Liver (tissue), 9 donors: ENCODE data around the gene ANKRD61. TPM values are rescaled to one million over a fixed set of nuclear protein-coding genes. Genes with fewer than 3 reads are reported as not detected.

Source experiments
- DNase-seq: peaks from one replicate; pipeline ENCODE4 v3.0.0-alpha.2; 2017; ENCODE audit warnings: low spot score
- H3K27ac ChIP-seq, 2 donors: one replicate each; pipeline ENCODE4 v1.7.0; 2013; ENCODE audit warnings: inconsistent platforms in 2 of 2, low read length in 2 of 2, control low read depth in 1 of 2, low read depth in 1 of 2, mild to moderate bottlenecking in 1 of 2
- H3K27me3 ChIP-seq, 4 donors: one replicate each; pipeline versions ENCODE4 v1.6.1 to v1.7.0; 2013; ENCODE audit warnings: low read length in 3 of 4, inconsistent platforms in 1 of 4, mild to moderate bottlenecking in 1 of 4, moderate library complexity in 1 of 4; ENCODE audit not compliant: control insufficient read depth in 4 of 4, insufficient read depth in 4 of 4
- H3K36me3 ChIP-seq, 4 donors: one replicate each; pipeline versions ENCODE4 v1.6.1 to v1.7.0; 2013; ENCODE audit warnings: low read length in 3 of 4, mild to moderate bottlenecking in 3 of 4, low read depth in 1 of 4, moderate library complexity in 1 of 4; ENCODE audit not compliant: control insufficient read depth in 4 of 4, insufficient read depth in 3 of 4
- H3K4me1 ChIP-seq, 4 donors: one replicate each; pipeline versions ENCODE4 v1.6.1 to v1.7.0; 2013; ENCODE audit warnings: low read length in 3 of 4, mild to moderate bottlenecking in 3 of 4, moderate library complexity in 1 of 4; ENCODE audit not compliant: control insufficient read depth in 4 of 4, insufficient read depth in 4 of 4
- H3K4me3 ChIP-seq, 3 donors: one replicate each; pipeline versions ENCODE4 v1.6.1 to v1.7.0; 2013; ENCODE audit warnings: low read length in 3 of 3, control low read depth in 1 of 3, low read depth in 1 of 3, mild to moderate bottlenecking in 1 of 3
- H3K9ac ChIP-seq, 2 donors: one replicate each; pipeline ENCODE4 v1.7.0; 2013; ENCODE audit warnings: low read length in 2 of 2, mild to moderate bottlenecking in 2 of 2, moderate library complexity in 2 of 2, control low read depth in 1 of 2, low read depth in 1 of 2
- H3K9me3 ChIP-seq, 4 donors: one replicate each; pipeline versions ENCODE4 v1.6.1 to v1.7.0; 2013; ENCODE audit warnings: low read length in 3 of 4; ENCODE audit not compliant: control insufficient read depth in 4 of 4
- EGR1 ChIP-seq, 2 donors: IDR thresholded peaks; 2 replicates each; pipeline ENCODE4 v1.6.1; 2016 to 2018; ENCODE audit warnings: antibody characterized with exemption in 2 of 2, low read depth in 2 of 2
- FOXA1 ChIP-seq: IDR thresholded peaks from 2 replicates; pipeline ENCODE4 v1.6.1; 2016; ENCODE audit warnings: antibody characterized with exemption
- FOXA2 ChIP-seq: IDR thresholded peaks from 2 replicates; pipeline ENCODE4 v1.6.1; 2016; ENCODE audit warnings: antibody characterized with exemption
- GABPA ChIP-seq, 2 donors: IDR thresholded peaks in 1 of 2; conservative IDR thresholded peaks in 1 of 2; 2 replicates each; pipeline ENCODE4 v1.6.1; 2016; ENCODE audit warnings: antibody characterized with exemption in 2 of 2, mild to moderate bottlenecking in 1 of 2, moderate library complexity in 1 of 2
- HNF4A ChIP-seq, 2 donors: conservative IDR thresholded peaks; 2 replicates each; pipeline ENCODE4 v1.6.1; 2016; ENCODE audit warnings: antibody characterized with exemption in 2 of 2, mild to moderate bottlenecking in 2 of 2
- HNF4G ChIP-seq: IDR thresholded peaks from 2 replicates; pipeline ENCODE4 v1.6.1; 2016; ENCODE audit warnings: antibody characterized with exemption
- JUND ChIP-seq, 2 donors: IDR thresholded peaks; 2 replicates each; pipeline ENCODE4 v1.6.1; 2016; ENCODE audit warnings: antibody characterized with exemption in 2 of 2
- NR2F2 ChIP-seq: IDR thresholded peaks from 2 replicates; pipeline ENCODE4 v1.6.1; 2016; ENCODE audit warnings: antibody characterized with exemption
- RAD21 ChIP-seq, 2 donors: IDR thresholded peaks; 2 replicates each; pipeline ENCODE4 v1.6.1; 2016; ENCODE audit warnings: antibody characterized with exemption in 2 of 2, mild to moderate bottlenecking in 2 of 2
- RXRA ChIP-seq, 2 donors: IDR thresholded peaks; 2 replicates each; pipeline ENCODE4 v1.6.1; 2017 to 2018; ENCODE audit warnings: antibody characterized with exemption in 2 of 2, mild to moderate bottlenecking in 1 of 2
- SP1 ChIP-seq: IDR thresholded peaks from 2 replicates; pipeline ENCODE4 v1.6.1; 2018; ENCODE audit warnings: antibody characterized with exemption, mild to moderate bottlenecking
- TAF1 ChIP-seq: conservative IDR thresholded peaks from 2 replicates; pipeline ENCODE4 v1.6.1; 2016; ENCODE audit warnings: antibody characterized with exemption, mild to moderate bottlenecking
- YY1 ChIP-seq: IDR thresholded peaks from 2 replicates; pipeline ENCODE4 v1.6.1; 2016; ENCODE audit warnings: antibody characterized with exemption, mild to moderate bottlenecking
- WGBS: extraction: QIAGEN DNeasy Blood & Tissue Kit; methylation state at CpG from one replicate; pipeline ENCODE4 v1.1.7; 2013; 5-methylcytosine and 5-hydroxymethylcytosine counted together
- polyA plus RNA-seq, 2 donors: library from polyadenylated mRNA; stranded (reverse) in 1 of 2; unstranded in 1 of 2; fragments of 200-250 nt in 1 of 2; fragments of >200 nt in 1 of 2; fragmentation: Nextera tagmentation in 1 of 2; extraction: Ambion mirVana in 1 of 2; gene quantifications; one replicate each; pipeline versions ENCODE4 v1.2.1 to v1.2.3, GENCODE V29; 2013 to 2015
- total RNA-seq, 2 donors: library from RNA; depleted of rRNA; stranded (reverse); fragments of >200 nt; gene quantifications; one replicate each; pipeline ENCODE4 v1.2.3, GENCODE V29; 2014
- TF ChIP-seq, protein P1 (sequence below): IDR thresholded peaks from 2 replicates; pipeline ENCODE4 v1.6.1; 2016; ENCODE audit warnings: antibody characterized with exemption
- TF ChIP-seq, protein P2 (sequence below): IDR thresholded peaks from 2 replicates; pipeline ENCODE4 v1.6.1; 2016; ENCODE audit warnings: antibody characterized with exemption
- TF ChIP-seq, protein P3 (sequence below): IDR thresholded peaks from 2 replicates; pipeline ENCODE4 v1.6.1; 2016; ENCODE audit warnings: antibody characterized with exemption
- TF ChIP-seq, protein P4 (sequence below): fragments of 150-350 bp; IDR thresholded peaks from 2 replicates; pipeline ENCODE4 v1.5.1; 2017; ENCODE audit warnings: improper control_type of control experiment, low read depth, low read length; ENCODE audit not compliant: missing input control
- TF ChIP-seq, protein P5 (sequence below): IDR thresholded peaks from 2 replicates; pipeline ENCODE4 v1.6.1; 2016; ENCODE audit warnings: antibody characterized with exemption, mild to moderate bottlenecking
- donor health status: healthy.
- donor health status: healthy.
- donor health status: healthy.
- donor health status: healthy.
- donor health status: healthy.

ANKRD61 gene
- total and polyA plus RNA-seq, 4 donors, result 0.08 to 0.42 TPM; not detected in 2

DNA sequence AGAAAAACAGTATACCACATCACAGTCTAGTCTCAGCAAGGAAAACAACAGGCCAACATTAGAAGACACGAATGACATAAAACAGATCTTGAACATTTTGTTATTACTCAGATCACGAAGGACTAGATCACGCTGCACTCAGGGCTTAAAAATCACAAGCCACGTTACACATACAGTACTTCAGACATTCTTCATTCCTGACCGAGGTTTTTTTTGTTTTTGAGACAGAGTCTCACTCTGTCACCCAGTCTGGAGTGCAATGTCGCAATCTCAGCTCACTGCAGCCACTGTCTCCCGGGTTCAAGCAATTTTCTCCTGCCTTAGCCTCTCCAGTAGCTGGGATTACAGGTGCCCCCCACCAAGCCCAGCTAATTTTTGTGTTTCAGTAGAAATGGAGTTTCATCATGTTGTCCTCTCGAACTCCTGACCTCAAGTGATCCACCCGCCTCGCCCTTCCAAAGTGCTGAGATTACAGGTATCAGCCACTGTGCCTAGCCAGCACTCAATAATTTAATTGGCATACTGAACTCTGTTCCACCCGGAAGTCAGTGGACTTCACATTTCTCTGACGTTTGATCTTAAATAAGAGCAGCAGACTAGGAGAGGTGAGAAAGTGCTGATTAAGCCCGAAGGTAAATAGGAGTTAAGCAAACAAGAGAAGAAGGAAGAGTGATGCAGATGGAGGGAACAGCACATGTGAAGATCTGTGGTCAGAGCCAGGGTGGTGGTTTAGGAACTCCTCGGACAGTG lies 18.6 kb upstream of the ANKRD61 start:
- Histone ChIP-seq H3K27ac (peak overlapping the region; percentile 76 to 90), H3K36me3 (peaks cover 5 to 17% (median 16%) of the 10 kb centered on the region in 4 donors), H3K27me3 (no peaks in the 10 kb centered on the region), H3K4me1 (peaks cover 3 to 55% (median 46%) of the 10 kb centered on the region in 4 donors), H3K9me3 (no peaks in the 10 kb centered on the region), H3K4me3 (no peak overlapping the region), H3K9ac (peak overlapping the region; percentile 52 to 58)
- no peak for DNase-seq
- TF ChIP-seq RXRA (IDR thresholded peaks at IDR 0.05) (peak; percentile 99), HNF4A (conservative IDR thresholded peaks at IDR 0.05) (peak; percentile 94 to 96), RAD21 (IDR thresholded peaks at IDR 0.05) (no peak), GABPA (IDR thresholded peaks at IDR 0.05 in 1 of 2, conservative IDR thresholded peaks at IDR 0.05 in 1 of 2) (peak in 1 of 2 donors; percentile 79), NR2F2 (peak; percentile 69), YY1 (peak; percentile 57), TAF1 (peak; percentile 19), HNF4G (peak; percentile 75), JUND (IDR thresholded peaks at IDR 0.05) (peak in 1 of 2 donors; percentile 60), EGR1 (IDR thresholded peaks at IDR 0.05; ENCODE audit: low read depth in 2 of 2) (no peak), SP1 (peak; percentile 94), FOXA2 (peak; percentile 87), FOXA1 (peak; percentile 64)
- TF ChIP-seq, protein P1, sequence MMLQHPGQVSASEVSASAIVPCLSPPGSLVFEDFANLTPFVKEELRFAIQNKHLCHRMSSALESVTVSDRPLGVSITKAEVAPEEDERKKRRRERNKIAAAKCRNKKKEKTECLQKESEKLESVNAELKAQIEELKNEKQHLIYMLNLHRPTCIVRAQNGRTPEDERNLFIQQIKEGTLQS, result peak; percentile 75
- TF ChIP-seq, protein P2, sequence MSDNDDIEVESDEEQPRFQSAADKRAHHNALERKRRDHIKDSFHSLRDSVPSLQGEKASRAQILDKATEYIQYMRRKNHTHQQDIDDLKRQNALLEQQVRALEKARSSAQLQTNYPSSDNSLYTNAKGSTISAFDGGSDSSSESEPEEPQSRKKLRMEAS, result peak; percentile 76
- TF ChIP-seq, protein P3, sequence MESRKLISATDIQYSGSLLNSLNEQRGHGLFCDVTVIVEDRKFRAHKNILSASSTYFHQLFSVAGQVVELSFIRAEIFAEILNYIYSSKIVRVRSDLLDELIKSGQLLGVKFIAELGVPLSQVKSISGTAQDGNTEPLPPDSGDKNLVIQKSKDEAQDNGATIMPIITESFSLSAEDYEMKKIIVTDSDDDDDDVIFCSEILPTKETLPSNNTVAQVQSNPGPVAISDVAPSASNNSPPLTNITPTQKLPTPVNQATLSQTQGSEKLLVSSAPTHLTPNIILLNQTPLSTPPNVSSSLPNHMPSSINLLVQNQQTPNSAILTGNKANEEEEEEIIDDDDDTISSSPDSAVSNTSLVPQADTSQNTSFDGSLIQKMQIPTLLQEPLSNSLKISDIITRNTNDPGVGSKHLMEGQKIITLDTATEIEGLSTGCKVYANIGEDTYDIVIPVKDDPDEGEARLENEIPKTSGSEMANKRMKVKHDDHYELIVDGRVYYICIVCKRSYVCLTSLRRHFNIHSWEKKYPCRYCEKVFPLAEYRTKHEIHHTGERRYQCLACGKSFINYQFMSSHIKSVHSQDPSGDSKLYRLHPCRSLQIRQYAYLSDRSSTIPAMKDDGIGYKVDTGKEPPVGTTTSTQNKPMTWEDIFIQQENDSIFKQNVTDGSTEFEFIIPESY, result peak; percentile 74
- TF ChIP-seq, protein P4, sequence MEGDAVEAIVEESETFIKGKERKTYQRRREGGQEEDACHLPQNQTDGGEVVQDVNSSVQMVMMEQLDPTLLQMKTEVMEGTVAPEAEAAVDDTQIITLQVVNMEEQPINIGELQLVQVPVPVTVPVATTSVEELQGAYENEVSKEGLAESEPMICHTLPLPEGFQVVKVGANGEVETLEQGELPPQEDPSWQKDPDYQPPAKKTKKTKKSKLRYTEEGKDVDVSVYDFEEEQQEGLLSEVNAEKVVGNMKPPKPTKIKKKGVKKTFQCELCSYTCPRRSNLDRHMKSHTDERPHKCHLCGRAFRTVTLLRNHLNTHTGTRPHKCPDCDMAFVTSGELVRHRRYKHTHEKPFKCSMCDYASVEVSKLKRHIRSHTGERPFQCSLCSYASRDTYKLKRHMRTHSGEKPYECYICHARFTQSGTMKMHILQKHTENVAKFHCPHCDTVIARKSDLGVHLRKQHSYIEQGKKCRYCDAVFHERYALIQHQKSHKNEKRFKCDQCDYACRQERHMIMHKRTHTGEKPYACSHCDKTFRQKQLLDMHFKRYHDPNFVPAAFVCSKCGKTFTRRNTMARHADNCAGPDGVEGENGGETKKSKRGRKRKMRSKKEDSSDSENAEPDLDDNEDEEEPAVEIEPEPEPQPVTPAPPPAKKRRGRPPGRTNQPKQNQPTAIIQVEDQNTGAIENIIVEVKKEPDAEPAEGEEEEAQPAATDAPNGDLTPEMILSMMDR, result no peak
- TF ChIP-seq, protein P5, sequence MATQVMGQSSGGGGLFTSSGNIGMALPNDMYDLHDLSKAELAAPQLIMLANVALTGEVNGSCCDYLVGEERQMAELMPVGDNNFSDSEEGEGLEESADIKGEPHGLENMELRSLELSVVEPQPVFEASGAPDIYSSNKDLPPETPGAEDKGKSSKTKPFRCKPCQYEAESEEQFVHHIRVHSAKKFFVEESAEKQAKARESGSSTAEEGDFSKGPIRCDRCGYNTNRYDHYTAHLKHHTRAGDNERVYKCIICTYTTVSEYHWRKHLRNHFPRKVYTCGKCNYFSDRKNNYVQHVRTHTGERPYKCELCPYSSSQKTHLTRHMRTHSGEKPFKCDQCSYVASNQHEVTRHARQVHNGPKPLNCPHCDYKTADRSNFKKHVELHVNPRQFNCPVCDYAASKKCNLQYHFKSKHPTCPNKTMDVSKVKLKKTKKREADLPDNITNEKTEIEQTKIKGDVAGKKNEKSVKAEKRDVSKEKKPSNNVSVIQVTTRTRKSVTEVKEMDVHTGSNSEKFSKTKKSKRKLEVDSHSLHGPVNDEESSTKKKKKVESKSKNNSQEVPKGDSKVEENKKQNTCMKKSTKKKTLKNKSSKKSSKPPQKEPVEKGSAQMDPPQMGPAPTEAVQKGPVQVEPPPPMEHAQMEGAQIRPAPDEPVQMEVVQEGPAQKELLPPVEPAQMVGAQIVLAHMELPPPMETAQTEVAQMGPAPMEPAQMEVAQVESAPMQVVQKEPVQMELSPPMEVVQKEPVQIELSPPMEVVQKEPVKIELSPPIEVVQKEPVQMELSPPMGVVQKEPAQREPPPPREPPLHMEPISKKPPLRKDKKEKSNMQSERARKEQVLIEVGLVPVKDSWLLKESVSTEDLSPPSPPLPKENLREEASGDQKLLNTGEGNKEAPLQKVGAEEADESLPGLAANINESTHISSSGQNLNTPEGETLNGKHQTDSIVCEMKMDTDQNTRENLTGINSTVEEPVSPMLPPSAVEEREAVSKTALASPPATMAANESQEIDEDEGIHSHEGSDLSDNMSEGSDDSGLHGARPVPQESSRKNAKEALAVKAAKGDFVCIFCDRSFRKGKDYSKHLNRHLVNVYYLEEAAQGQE, result peak; percentile 35
- WGBS, result 29% methylated on average over 14 of the region's 14 CpGs
